HUES64 (cell line): ENCODE data around the gene UCP3. TPM values are rescaled to one million over a fixed set of nuclear protein-coding genes. Genes with fewer than 3 reads are reported as not detected.

Experiments
- H3K27ac ChIP-seq: 2 replicates; pipeline ENCODE4 v1.7.0; 2013; ENCODE audit warnings: low read depth, low read length, inconsistent platforms
- H3K27me3 ChIP-seq: 2 replicates; pipeline ENCODE4 v1.6.1; 2013; ENCODE audit warnings: mild to moderate bottlenecking, low read length; ENCODE audit not compliant: insufficient read depth
- H3K36me3 ChIP-seq: 2 replicates; pipeline ENCODE4 v1.6.1; 2013; ENCODE audit warnings: mild to moderate bottlenecking, low read length; ENCODE audit not compliant: insufficient read depth
- H3K4me1 ChIP-seq: 2 replicates; pipeline ENCODE4 v1.6.1; 2013; ENCODE audit warnings: mild to moderate bottlenecking, low read length, moderate library complexity; ENCODE audit not compliant: insufficient read depth
- H3K4me3 ChIP-seq: 2 replicates; pipeline ENCODE4 v1.5.1; 2013; ENCODE audit warnings: mild to moderate bottlenecking, low read length, moderate library complexity
- H3K9ac ChIP-seq: 2 replicates; pipeline ENCODE4 v1.6.1; 2013; ENCODE audit warnings: mild to moderate bottlenecking, low read depth, low read length
- H3K9me3 ChIP-seq: 2 replicates; pipeline ENCODE4 v1.6.1; 2013; ENCODE audit warnings: low read depth, low read length; ENCODE audit not compliant: insufficient read depth
- WGBS: fragments of 150-250, 120-280 bp; methylation state at CpG from one replicate; pipeline ENCODE4 v1.1.7; 2013; ENCODE audit warnings: missing lambda C conversion rate; 5-methylcytosine and 5-hydroxymethylcytosine counted together
- polyA plus RNA-seq, 2 experiments: library from polyadenylated mRNA; stranded (reverse); fragments of 50-300 nt; gene quantifications; one replicate each; pipeline ENCODE4 v1.2.3, GENCODE V29; 2013

The UCP3 gene, protein sequence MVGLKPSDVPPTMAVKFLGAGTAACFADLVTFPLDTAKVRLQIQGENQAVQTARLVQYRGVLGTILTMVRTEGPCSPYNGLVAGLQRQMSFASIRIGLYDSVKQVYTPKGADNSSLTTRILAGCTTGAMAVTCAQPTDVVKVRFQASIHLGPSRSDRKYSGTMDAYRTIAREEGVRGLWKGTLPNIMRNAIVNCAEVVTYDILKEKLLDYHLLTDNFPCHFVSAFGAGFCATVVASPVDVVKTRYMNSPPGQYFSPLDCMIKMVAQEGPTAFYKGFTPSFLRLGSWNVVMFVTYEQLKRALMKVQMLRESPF
- polyA plus RNA-seq (2013, experiment 1 of 2), result 0.40 TPM
- 0.32 TPM for polyA plus RNA-seq (2013, experiment 2 of 2)

DNA sequence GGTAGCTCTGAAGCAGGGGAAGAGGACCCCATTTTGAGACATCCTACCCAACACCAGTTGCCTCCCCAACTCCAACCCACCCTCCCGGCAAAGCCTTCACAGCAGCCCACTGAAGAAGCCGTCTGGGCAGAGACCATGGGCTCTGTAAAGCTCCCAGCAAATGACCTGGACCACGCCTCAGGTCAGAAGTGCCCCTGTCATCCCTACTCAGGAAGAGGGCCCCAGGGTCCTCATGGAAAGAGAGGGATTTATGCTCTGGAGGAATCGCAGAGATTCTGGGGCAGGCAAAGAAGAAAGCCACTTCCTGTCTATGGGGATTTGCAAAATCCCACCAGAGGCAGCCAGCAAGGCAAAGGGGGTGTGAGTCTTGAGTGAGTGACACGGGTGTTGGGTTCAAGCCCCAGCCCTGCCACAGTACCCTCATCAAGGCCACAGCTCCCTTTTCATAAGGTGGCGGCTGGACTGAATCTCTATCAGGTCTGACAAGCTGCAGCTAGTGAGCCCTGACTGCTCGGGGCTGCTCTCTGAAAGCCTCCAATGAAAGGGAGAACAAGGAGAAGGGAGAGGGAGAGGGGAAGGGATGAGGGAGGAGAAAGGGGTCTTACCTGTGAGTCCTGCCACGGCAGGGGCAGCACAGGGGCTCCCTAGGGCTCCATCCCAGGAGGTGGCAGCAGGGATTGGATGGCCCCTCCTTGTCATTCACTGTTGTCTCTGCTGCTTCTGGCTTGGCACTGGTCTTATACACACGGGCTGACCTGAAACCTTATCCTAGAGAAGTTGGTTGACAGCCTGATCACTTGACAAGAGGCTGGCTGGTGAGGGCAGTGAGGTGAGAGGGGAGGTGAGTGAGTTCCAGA lies at the start of gene UCP3:
TSS of gene UCP3 (minus strand) at position 713 of the 857 bp plus-strand sequence. CDS start 2,043 bp downstream, outside the sequence.
- Histone ChIP-seq H3K27me3 (no peaks in the 10 kb centered on the region), H3K27ac (no peak within 1 kb of the TSS), H3K4me3 (no peak within 1 kb of the TSS), H3K36me3 (peaks cover 7% of the 10 kb centered on the region; the same call in 1 of the 2 replicates), H3K9me3 (no peaks in the 10 kb centered on the region), H3K9ac (no peak within 1 kb of the TSS), H3K4me1 (no peaks in the 10 kb centered on the region)
- 86% methylated on average over 9 of the region's 9 CpGs for WGBS

DNA sequence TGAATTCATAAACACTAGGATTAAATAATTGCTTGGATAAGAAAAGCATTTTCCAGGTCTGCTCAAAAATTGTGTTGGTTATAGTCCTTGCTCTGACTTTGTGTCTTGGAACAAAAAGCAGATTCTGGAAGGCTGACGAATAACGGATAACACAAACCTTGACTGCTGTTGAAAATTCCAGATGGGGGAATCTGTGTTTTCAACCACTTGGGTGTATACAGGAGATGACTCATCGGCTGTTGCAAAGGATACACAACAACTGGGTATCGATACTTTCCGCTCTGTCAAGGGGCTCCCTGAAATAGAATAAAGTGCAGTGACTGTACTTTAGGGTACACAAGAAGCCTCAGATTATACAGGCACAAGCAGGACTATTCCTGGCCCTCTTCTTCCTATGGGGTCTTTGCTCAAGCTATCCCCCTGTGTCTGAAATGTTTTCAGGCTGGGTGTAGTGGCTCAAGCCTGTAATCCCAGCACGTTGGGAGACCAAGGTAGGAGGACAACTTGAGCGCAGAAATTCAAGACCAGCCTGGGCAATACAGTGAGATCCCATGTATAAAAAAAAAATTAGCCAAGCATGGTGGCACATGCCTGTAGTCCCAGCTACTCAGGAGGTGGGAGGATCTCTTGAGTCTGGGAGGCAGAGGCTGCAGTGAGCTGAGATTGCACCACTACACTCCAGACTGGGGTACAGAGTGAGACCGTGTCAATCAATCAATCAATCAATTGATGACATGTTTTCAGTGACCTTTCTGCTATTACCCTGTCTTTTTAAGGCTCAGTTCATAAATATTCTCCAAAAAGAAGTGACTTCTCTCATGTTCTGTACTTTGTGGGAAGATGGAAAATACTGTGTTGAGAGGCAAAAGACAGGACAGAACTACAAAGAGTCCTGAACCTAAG lies 48.6 kb upstream of the UCP3 start:
- Histone ChIP-seq H3K4me1 (peaks cover 4% of the 10 kb centered on the region; the same call in 1 of the 2 replicates), H3K27ac (no peak overlapping the region), H3K27me3 (no peaks in the 10 kb centered on the region), H3K36me3 (peaks cover 8% of the 10 kb centered on the region; the same call in 1 of the 2 replicates), H3K9ac (no peak overlapping the region), H3K4me3 (no peak overlapping the region), H3K9me3 (no peaks in the 10 kb centered on the region)
- whole genome bisulfite sequencing, result 93% methylated on average over 8 of the region's 8 CpGs

DNA sequence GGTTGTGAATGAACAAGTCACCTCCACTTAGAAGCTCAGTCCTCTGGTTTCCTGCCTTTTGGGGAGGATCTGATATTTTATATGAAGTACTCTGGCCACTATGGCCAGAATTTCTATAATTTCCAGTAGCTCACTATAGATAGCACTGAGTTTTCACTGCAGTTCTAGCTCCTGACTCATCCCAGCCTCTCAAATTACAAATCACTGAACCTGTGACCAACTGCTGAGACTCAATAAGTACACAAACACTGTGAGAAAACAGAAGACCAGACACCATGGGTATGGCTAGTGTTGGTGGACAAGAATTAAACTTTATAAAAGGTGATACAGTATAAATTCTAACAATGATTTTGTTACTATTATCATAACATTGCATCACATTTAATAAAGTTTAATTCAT lies 47.1 kb upstream of the UCP3 start:
- Histone ChIP-seq H3K4me1 (peaks cover 4% of the 10 kb centered on the region; the same call in 1 of the 2 replicates), H3K4me3 (no peak overlapping the region), H3K27ac (no peak overlapping the region), H3K9ac (no peak overlapping the region), H3K36me3 (peaks cover 8% of the 10 kb centered on the region; the same call in 1 of the 2 replicates), H3K27me3 (no peaks in the 10 kb centered on the region), H3K9me3 (no peaks in the 10 kb centered on the region)

DNA sequence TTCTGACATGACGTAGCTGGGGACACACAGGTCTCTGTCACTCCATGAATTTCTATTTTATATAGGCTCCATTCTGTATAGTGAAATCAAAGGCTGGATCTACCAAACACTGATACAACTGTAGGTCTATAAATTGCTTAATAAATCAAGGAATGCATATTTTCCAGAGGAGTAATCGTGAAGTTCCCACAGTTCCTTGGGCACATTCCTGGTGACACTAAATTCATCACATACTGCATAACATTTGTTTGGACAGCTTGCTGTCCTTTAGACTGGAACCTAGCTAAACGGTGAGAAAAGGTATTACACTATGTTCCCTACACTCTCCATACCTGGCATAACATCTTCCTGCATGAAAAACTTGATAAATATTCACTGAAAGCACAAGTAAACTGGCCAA lies 41.6 kb upstream of the UCP3 start:
- Histone ChIP-seq H3K9me3 (no peaks in the 10 kb centered on the region), H3K27ac (no peak overlapping the region), H3K27me3 (no peaks in the 10 kb centered on the region), H3K9ac (no peak overlapping the region), H3K4me1 (peaks cover under 1% of the 10 kb centered on the region; the same call in 1 of the 2 replicates), H3K4me3 (no peak overlapping the region), H3K36me3 (peaks cover 27% of the 10 kb centered on the region; the same call in 1 of the 2 replicates)
- WGBS, result 93% methylated on average over 3 of the region's 3 CpGs

DNA sequence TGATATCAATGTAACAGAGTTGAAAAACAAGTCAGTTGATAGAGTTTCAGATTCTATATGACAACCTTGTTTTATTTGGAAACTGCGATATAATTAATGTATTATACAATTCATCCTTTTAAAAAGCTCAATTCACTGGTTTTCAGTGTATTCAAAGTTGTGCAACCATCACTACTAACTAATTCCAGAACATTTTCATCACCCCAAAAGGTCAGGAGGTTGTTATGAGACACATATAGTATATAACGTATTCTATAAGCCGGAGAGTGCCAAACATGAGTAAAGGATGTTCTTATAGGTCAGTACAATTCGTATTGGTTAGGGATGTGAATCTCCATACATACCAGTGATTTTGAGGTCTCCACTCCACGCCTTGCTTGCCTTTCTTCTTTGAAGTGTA lies 40.1 kb upstream of the UCP3 start:
- Histone ChIP-seq H3K4me1 (peaks cover 9% of the 10 kb centered on the region; the same call in 1 of the 2 replicates), H3K9me3 (no peaks in the 10 kb centered on the region), H3K27me3 (no peaks in the 10 kb centered on the region), H3K36me3 (peaks cover 27% of the 10 kb centered on the region; the same call in 1 of the 2 replicates), H3K9ac (no peak overlapping the region), H3K27ac (no peak overlapping the region), H3K4me3 (no peak overlapping the region)
- WGBS, result 96% methylated on average over 4 of the region's 5 CpGs

DNA sequence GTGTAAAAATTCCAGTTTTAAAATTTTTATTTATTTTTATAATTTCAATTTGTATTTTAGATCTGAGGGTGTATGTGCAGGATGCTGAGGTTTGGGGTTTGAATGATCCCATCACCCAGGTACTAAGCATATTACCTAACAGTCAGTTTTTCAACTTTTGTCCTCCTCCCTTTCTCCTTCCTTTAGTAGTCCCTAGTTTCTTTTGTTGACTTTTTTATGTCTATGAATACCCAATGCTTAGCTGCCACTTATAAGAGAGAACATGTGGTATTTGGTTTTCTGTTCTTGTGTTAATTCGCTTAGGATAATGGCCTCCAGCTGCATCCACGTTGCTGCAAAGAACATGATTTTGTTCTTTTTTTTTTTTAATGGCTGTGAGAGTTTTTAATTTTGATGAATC lies 35.7 kb upstream of the UCP3 start:
- H3K4me1 ChIP-seq, result peaks cover 9% of the 10 kb centered on the region; the same call in 1 of the 2 replicates
- H3K27me3 ChIP-seq, result no peaks in the 10 kb centered on the region
- no peak overlapping the region for H3K27ac ChIP-seq
- WGBS, result 56% methylated on average over 2 of the region's 2 CpGs
- peaks cover 44% of the 10 kb centered on the region for H3K36me3 ChIP-seq
- no peak overlapping the region for H3K9ac ChIP-seq
- H3K9me3 ChIP-seq, result no peaks in the 10 kb centered on the region
- H3K4me3 ChIP-seq, result no peak overlapping the region

- WGBS, result 88% methylated on average over 1 of the region's 1 CpG
These were observed 34.6 kb upstream of the UCP3 start for GRCh38 chr11:74043450-74043849.

GRCh38 chr11:74037309-74037708 lies 28.4 kb upstream of the UCP3 start:
- peaks cover 70% of the 10 kb centered on the region for H3K36me3 ChIP-seq
- no peak overlapping the region for H3K27ac ChIP-seq
- 92% methylated on average over 3 of the region's 4 CpGs for WGBS
- H3K4me3 ChIP-seq, result no peak overlapping the region
- no peaks in the 10 kb centered on the region for H3K4me1 ChIP-seq
- no peaks in the 10 kb centered on the region for H3K9me3 ChIP-seq
- H3K27me3 ChIP-seq, result no peaks in the 10 kb centered on the region
- H3K9ac ChIP-seq, result no peak overlapping the region

More at GRCh38 chr11:74043450-74043849, 34.6 kb upstream of the UCP3 start:
- no peaks in the 10 kb centered on the region for H3K27me3 ChIP-seq
- no peak overlapping the region for H3K4me3 ChIP-seq
- peaks cover 52% of the 10 kb centered on the region for H3K36me3 ChIP-seq
- H3K4me1 ChIP-seq, result peaks cover 9% of the 10 kb centered on the region; the same call in 1 of the 2 replicates
- H3K9me3 ChIP-seq, result no peaks in the 10 kb centered on the region
- H3K9ac ChIP-seq, result no peak overlapping the region
- no peak overlapping the region for H3K27ac ChIP-seq

DNA sequence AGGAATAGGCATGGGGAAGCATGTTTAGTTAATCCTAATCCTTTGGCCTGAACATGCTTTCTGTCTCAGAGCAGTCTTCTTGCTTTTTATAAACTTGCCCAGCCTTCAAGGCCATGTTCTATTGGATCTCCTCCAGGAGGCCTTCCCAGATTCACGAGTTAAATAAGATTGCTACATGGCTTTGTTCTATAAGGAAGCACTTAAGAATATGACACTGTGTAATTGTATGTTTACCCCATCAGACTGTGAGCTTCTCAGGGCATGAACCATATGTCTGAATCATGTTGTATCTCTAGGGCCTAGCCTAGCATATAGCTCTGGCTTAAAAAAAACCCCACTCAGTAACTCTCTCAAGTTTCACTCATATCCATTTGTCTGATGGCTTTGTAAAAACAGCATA lies 26.4 kb upstream of the UCP3 start:
- H3K9me3 ChIP-seq, result no peaks in the 10 kb centered on the region
- no peaks in the 10 kb centered on the region for H3K4me1 ChIP-seq
- no peak overlapping the region for H3K27ac ChIP-seq
- no peak overlapping the region for H3K4me3 ChIP-seq
- no peak overlapping the region for H3K9ac ChIP-seq
- no peaks in the 10 kb centered on the region for H3K27me3 ChIP-seq
- WGBS, result 92% methylated on average over 1 of the region's 1 CpG
- peaks cover 65% of the 10 kb centered on the region for H3K36me3 ChIP-seq

- H3K4me3 ChIP-seq, result no peak overlapping the region
- H3K9ac ChIP-seq, result no peak overlapping the region
- no peaks in the 10 kb centered on the region for H3K27me3 ChIP-seq
- no peak overlapping the region for H3K27ac ChIP-seq
- no peaks in the 10 kb centered on the region for H3K9me3 ChIP-seq
- 93% methylated on average over 3 of the region's 3 CpGs for WGBS
- peaks cover 56% of the 10 kb centered on the region for H3K36me3 ChIP-seq
- H3K4me1 ChIP-seq, result no peaks in the 10 kb centered on the region
These were observed 24.2 kb upstream of the UCP3 start for GRCh38 chr11:74033046-74033445.
